AG04449 (cell line): Measurements from ENCODE around the gene UNC45A.

Experiments used
- CTCF ChIA-PET: fragments of 350-600 bp; formaldehyde crosslinking; extraction: SDS; loops from one replicate; lab custom pipeline; 2021; ENCODE audit warnings: antibody characterized with exemption; lab: Yijun Ruan, JAX
- POLR2A ChIA-PET: fragments of 400-600, 350-600 bp; formaldehyde crosslinking; extraction: SDS; loops from one replicate; lab custom pipeline; 2020; ENCODE audit warnings: antibody characterized with exemption, inconsistent platforms; lab: Yijun Ruan, JAX
- DNase-seq: peaks from one replicate; pipeline ENCODE4 v3.0.0-alpha.2; 2010; ENCODE audit warnings: low read depth, low spot score
- H3K4me3 ChIP-seq: 2 replicates; pipeline ENCODE4 v1.5.1; 2011; ENCODE audit warnings: low read depth, mild to moderate bottlenecking, control low read depth, low read length
- TF ChIP-seq, protein P1 (sequence below): IDR thresholded peaks from one replicate; pipeline ENCODE4 v1.5.1; 2011; ENCODE audit warnings: mild to moderate bottlenecking, moderate library complexity, low read length, control low read depth, inconsistent platforms; ENCODE audit not compliant: insufficient read depth; ENCODE audit errors: missing control alignments

UNC45A gene

DNA sequence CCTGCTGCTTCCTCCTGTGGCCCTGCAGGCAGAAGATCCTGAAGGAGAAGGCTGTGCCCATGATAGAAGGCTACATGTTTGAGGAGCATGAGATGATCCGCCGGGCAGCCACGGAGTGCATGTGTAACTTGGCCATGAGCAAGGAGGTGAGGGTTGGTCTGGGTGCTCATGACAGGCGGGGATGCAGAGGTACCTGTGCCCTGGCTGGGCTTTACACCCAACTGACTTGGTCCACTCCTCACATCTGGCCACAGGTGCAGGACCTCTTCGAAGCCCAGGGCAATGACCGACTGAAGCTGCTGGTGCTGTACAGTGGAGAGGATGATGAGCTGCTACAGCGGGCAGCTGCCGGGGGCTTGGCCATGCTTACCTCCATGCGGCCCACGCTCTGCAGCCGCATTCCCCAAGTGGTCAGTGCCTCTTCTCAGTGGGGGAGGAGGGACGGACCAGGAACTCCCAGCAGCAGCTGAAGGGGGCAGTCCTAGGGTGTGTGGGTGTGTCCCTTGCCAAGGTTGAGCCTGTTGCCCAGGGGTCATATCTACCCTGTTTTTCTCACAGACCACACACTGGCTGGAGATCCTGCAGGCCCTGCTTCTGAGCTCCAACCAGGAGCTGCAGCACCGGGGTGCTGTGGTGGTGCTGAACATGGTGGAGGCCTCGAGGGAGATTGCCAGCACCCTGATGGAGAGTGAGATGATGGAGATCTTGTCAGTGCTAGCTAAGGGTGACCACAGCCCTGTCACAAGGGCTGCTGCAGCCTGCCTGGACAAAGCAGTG, 18.0 kb downstream of the UNC45A start:
- ChIA-PET POLR2A (no interaction called here), CTCF (interaction anchor here (10.1 to 21.6 kb wide), 3 partner anchors 14 to 96 kb away, joined by 169 to 479 read pairs (median 193); partner anchors contain the start of genes HDDC3 and UNC45A)
- DNase-seq, result no peak
- H3K4me3 ChIP-seq, result no peak overlapping the region
- TF ChIP-seq, protein P1, sequence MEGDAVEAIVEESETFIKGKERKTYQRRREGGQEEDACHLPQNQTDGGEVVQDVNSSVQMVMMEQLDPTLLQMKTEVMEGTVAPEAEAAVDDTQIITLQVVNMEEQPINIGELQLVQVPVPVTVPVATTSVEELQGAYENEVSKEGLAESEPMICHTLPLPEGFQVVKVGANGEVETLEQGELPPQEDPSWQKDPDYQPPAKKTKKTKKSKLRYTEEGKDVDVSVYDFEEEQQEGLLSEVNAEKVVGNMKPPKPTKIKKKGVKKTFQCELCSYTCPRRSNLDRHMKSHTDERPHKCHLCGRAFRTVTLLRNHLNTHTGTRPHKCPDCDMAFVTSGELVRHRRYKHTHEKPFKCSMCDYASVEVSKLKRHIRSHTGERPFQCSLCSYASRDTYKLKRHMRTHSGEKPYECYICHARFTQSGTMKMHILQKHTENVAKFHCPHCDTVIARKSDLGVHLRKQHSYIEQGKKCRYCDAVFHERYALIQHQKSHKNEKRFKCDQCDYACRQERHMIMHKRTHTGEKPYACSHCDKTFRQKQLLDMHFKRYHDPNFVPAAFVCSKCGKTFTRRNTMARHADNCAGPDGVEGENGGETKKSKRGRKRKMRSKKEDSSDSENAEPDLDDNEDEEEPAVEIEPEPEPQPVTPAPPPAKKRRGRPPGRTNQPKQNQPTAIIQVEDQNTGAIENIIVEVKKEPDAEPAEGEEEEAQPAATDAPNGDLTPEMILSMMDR, result no peak

DNA sequence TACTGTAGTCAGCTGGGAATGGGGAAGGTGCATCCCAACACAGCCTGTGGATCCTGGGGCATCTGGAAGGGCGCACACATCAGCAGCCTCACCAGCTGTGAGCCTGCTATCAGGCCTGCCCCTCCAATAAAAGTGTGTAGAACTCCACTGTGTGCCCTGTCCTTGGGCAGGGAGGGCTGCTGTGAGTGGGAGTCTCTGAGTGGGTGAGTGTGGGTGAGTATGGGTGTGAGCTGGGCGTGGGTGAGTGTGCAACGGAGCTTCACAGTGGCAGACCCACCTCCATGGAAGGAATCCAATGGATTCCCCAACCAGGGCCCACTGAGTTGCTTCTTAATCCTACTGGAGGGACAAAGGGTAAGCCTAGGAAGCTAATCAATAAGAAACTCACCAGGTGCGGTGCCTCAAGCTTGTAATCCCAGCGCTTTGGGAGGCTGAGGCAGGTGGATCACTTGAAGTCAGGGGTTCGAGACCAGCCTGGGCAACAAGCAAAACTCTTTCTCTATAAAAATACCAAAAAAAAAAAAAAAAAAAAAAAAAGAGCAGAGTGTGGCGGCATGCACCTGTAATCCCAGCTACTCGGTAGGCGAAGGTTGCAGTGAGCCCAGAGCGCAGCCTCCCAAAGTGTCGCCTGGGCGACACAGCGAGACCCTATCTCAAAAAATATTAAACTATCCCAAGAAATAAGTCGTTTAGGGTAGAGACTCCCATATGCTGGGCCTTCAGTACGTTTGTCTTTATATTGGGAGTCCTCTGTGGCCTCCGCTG, 19.0 kb downstream of the UNC45A start:
- TF ChIP-seq, protein P1, result no peak
- ChIA-PET POLR2A (interaction anchor here (0.8 to 1.6 kb wide), 4 partner anchors 19 to 96 kb away, joined by 3 to 8 read pairs (median 4); partner anchors contain the start of gene UNC45A), CTCF (interaction anchor here (5.2 to 21.6 kb wide), 5 partner anchors 15 to 319 kb away, joined by 95 to 479 read pairs (median 169); partner anchors contain the start of genes HDDC3 and UNC45A)
- DNase-seq, result no peak
- H3K4me3 ChIP-seq, result no peak overlapping the region; the same call in 1 of the 2 replicates

DNA sequence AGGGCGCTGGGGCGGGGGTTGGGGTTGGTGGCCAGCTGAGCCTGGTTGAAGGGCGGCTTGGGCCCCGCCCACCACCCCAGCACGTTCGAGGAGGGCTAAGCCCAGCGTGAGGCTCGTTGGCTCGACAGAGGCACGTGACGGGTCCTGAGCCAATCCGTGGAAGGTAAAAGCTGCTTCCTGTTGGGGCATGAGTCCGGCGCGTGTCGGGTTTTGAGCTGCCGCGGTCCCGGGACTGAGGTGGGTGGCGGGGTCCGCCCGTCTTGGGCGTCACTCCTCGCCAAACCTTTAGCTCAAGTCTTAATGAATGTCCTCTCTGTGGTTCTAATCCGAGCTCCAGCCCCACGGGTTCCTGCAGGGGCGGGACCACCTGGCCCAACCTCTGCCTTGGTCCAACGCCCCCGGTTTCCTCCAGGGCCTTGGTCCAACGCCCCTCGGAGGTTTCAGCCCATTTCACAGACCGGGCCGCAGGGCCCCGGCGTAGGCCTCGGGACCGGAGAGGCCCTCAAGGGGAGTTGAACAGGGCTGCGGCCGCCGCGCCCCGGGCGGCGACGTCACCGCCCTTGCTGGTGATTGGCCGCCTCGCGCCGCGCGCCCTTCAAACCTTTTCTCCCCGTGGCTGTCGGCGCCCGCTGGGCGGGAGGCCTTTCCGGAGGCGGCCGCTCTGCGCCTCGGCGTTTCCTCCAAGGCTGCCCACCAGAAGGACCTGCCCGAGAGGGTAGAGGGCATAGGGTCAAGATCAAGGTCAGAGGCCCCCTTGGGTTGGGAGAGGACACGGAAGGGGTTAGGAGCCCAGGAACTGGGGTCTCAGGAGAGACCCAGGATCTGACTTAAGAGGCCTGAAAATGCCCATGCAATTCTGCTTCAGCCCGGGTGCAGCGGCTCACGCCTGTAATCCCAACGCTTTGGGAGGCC, 19.9 kb downstream of the UNC45A start, which contains the start of gene RCCD1:
TSS of gene RCCD1 (plus strand) at position 173 of the 912 bp plus-strand sequence. CDS start 1,851 bp downstream, outside the sequence.
- peak within 1 kb of the TSS; percentile 86 for H3K4me3 ChIP-seq
- POLR2A ChIA-PET, result interaction anchor here (0.8 to 1.6 kb wide), 4 partner anchors 19 to 95 kb away, joined by 3 to 8 read pairs (median 4); partner anchors contain the start of gene UNC45A
- CTCF ChIA-PET, result interaction anchor here (2.6 to 21.6 kb wide), 9 partner anchors 14 to 318 kb away, joined by 28 to 479 read pairs (median 95); partner anchors contain the start of genes HDDC3, UNC45A and VPS33B
- DNase-seq, result peak; percentile 64
- TF ChIP-seq, protein P1, result no peak

DNA sequence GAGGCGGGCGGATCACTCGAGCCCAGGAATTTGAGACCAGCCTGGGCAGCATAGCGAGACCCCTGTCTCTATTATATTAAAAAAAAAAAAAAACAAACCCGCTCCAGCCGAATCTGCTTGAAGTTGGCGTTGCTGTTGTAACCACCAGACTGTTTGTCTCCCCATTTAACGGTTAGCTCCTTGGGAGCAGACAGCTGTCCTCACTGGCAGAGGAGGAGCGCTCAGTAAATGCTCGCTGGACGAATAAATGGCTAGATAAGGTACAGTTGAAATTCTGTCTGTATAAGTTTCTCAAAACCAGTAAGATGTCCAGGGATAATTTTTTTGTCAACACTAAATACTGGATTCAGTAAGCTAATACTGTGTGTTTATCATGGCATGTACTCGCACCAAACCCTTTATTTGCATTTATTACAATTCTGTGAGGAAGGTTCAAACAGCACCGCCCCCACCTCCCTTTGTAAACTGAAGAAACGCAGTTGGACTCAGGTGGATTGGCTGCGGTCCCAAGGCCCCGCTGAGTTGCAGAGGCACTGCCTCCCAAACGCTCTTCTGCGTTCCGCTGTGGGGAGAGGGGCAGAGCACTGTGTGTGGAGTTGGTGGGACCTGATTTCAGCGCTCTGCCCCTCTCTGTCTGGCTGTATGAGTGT, 20.7 kb downstream of the UNC45A start:
- TF ChIP-seq, protein P1, result no peak
- peak overlapping the region; percentile 86 for H3K4me3 ChIP-seq
- no peak for DNase-seq
- ChIA-PET CTCF (interaction anchor here (0.8 to 21.6 kb wide), 22 partner anchors 13 to 317 kb away, joined by 3 to 479 read pairs (median 9); partner anchors contain the start of genes HDDC3, UNC45A and VPS33B), POLR2A (interaction anchor here (0.6 to 1.2 kb wide), 3 partner anchors 8 to 38 kb away, joined by 3 to 5 read pairs (median 4); partner anchors contain the start of gene HDDC3)
